ENCODE measurements around the gene ASB10. TPM values are rescaled to one million over a fixed set of nuclear protein-coding genes. Genes with fewer than 3 reads are reported as not detected.

ASB10 gene
- total RNA-seq, result not detected in 2 replicates

GRCh38 chr7:151186640-151187408 lies at the start of gene ASB10:
TSS of gene ASB10 (minus strand) at chr7:151187250. CDS start at chr7:151187130, 120 bp downstream.

DNA sequence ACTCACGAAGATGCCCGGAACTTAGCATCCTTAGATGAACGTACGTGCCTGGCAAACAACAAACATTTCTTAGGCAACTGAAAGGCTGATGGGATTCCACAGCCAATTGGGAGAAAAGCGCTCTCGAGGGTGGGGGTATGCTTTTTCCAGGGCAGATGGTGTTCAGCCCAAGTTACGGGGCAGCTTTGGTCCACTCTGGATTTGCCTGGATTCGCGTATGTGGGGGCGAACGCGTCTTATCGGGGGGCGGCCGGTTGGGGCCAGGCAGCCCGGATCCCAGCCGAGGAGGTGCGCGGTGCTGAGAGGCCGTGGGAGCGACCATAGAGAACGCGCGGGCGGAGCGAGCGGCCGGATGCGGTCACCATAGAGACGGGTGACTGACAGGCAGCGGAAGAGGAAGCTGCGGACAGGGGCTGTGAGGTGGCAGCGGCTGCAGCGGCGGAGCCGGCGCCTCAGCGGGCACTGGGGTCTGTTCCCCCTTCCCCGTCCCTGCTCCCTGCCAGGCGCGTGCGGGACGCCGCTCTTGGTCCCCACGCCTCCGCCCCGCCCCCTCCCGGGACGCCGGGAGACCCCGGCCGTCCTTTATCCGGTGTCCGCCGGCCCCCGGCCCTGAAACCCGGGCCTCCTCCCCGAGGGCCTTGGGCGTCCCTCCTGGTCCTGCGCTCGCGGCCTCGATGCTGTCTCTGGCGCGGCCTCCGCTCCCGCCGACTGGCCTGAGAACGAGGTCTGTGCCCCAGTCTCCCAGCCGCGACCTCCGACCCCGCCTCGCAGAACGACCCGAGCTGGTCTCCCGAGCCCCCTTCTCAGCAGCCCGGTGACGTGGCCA lies 45.3 kb upstream of the ASB10 start, which contains the start of gene CHPF2:
Gene CHPF2 (plus strand): TSS at position 393 of the 826 bp plus-strand sequence. CDS start 1,529 bp downstream, outside the sequence.

DNA sequence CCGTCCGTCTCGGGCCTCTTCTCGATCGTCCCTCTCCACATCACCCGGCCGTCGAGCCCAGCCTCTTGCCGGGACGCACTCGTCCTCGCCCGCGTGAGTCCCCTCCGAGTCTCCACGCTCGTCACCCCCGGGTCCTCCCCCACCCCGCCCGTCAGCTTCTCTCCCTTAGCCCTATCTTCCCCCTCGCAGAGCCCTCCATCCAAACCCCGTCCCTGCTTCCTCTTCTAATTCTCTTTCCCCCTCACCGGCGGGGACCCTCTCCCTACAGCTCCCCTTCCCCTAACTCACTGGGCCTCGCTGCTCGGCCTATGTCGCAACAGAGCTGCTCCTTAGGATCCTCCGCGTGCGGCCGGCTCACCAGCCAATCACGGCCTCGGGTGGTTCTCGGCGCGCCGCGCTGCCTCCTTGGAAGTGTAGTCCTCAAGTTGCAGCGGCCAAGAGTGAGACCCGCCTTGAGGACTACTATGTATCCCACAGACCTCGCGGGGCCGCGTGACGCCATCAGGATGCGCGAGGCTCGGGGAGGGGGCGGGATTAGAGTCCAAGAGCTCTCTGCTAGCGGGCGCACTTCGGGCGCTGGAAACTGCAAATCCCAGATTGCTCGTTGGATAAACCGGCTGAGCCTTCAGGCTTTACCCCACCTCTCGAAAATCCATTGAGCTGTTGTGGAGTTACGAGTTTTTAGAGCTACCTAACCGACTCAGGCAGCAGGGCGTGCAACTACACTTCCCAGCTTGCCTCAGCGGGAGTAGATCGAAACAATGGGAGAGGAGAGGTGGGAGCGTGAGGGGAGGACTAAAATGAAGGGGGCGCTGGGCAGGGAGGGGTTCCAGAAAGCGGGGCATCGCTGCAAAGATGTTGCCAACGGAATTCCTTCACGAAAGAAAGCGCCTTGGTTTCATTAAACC lies 40.1 kb upstream of the ASB10 start, which contains the start of gene ABCF2:
Gene ABCF2 (minus strand): TSS at position 331 of the 908 bp plus-strand sequence. CDS start 747 bp downstream, outside the sequence.

DNA sequence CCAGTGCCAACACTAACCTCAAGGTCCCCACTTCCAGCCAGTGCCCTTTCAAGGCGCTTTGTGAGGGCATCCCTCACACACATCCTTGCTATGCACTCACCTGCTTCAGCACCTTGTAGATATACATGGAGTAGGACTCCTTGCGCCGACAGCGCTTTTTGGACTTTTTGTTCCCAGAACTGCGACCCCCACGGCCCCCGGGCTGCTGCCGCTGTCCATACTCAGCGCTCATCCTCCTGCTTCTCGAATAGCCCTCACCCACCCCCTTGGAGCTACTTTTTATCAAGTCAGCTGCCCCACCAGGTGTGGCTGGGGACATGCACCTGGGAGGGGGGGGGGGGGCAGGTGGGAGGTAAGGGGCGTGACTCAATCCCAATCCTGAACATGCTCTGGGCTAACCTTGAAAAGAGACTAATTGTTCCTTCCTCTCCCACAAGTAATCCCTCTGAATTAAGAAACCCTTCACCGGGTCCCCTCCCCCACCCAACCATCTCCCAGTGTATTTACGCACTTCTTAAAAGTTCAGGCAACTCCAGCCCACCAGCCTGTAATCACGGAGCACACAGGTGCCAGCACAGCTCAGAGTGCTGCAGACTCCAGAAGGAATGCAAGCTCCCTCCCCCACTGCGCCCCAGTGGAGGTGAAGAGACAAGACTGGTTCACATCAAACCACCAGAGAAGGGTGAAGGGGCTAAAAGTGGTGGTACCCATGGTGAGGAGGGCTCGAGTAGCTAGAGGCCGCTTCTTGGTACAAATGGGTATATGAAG lies 23.2 kb upstream of the ASB10 start, which contains the start of gene H2BK1:
Gene H2BK1 (minus strand): TSS at position 402 of the 768 bp plus-strand sequence. CDS start 170 bp downstream, at position 232.

GRCh38 chr7:151167197-151167961 lies 19.7 kb downstream of the ASB10 start, which contains the start of gene GBX1:
TSS of gene GBX1 (minus strand) at chr7:151167694. CDS start at chr7:151167548, 146 bp downstream.

Other genes starting within 250 kb of the ASB10 start
- gene KCNH2, start 208.9 kb downstream of the ASB10 start, total RNA-seq, result not detected in 2 replicates
- gene NOS3, start 196.2 kb downstream of the ASB10 start, total RNA-seq, result 1.8 and 3.7 TPM in 2 replicates
- gene ATG9B, start 162.8 kb downstream of the ASB10 start, total RNA-seq, result 0.04 and 0.08 TPM in 2 replicates
- gene ABCB8, start 158.8 kb downstream of the ASB10 start, total RNA-seq, result 53.4 and 60.7 TPM in 2 replicates
- 1.8 TPM in 1 of 2 replicates, not detected in the other for gene ASIC3, start 138.7 kb downstream of the ASB10 start, total RNA-seq
- 10.3 and 12.2 TPM in 2 replicates for gene CDK5, start 129.4 kb downstream of the ASB10 start, total RNA-seq
- gene SLC4A2, start 127.7 kb downstream of the ASB10 start, total RNA-seq, result 31.7 and 54.8 TPM in 2 replicates
- gene FASTK, start 106.4 kb downstream of the ASB10 start, total RNA-seq, result 55.7 and 59.6 TPM in 2 replicates
- gene TMUB1, start 103.8 kb downstream of the ASB10 start, total RNA-seq, result 61.8 and 62.5 TPM in 2 replicates
- gene AGAP3, start 100.8 kb downstream of the ASB10 start, total RNA-seq, result 64.6 and 79.7 TPM in 2 replicates
- not detected in 2 replicates for gene GBX1, start 19.6 kb downstream of the ASB10 start, total RNA-seq
- gene H2BK1, start 23.2 kb upstream of the ASB10 start, total RNA-seq, result not detected in 2 replicates
- gene ABCF2, start 40.0 kb upstream of the ASB10 start, total RNA-seq, result 44.9 and 69.0 TPM in 2 replicates
- gene CHPF2, start 45.2 kb upstream of the ASB10 start, total RNA-seq, result 34.4 and 41.7 TPM in 2 replicates
- gene SMARCD3, start 61.4 kb upstream of the ASB10 start, total RNA-seq, result 7.8 and 8.8 TPM in 2 replicates
- 26.8 and 26.9 TPM in 2 replicates for gene NUB1, start 154.6 kb upstream of the ASB10 start, total RNA-seq
- 0.08 TPM in 2 replicates for gene WDR86, start 222.8 kb upstream of the ASB10 start, total RNA-seq

Measured in hair follicular keratinocyte (primary cell).